Left hindlimb (tissue), 1 donor: ENCODE measurements around the gene NPY4R.
A peak's percentile ranks its signal among the peaks of the same experiment; 100 is the strongest.
"Not testable (repeated sequence)": the region's sequence is repeated elsewhere in the genome, so short reads cannot be mapped to it uniquely, and the experiment has no call there.

Source experiments
- DNase-seq: peaks from one replicate; pipeline ENCODE4 v3.0.0-alpha.2; 2018

Gene NPY4R

GRCh38 chr10:46465765-46466164 is at the start of gene NPY4R:
Gene NPY4R (minus strand): TSS chr10:46465958. CDS start chr10:46462635, 3,323 bp downstream.
- not testable (repeated sequence) for DNase-seq

DNA sequence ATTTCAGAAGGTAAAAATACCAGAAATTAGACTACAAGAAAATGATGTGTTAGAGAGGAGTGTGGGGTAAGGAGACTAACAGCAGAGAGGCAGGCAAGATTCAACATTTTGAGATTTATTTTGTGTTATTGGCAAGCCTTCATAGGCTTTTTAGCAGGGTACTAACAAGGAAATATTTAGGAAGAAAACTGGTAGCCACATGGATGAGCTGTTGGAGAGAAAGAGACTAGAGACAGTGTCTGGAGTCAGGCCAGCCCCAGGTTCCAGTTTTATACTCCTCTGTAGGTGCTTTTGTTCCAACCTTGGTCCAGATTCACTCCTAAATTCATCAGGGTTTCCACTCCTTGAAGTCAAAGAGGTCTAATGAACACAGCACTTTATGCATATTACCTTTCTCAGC is 49.6 kb upstream of the NPY4R start:
- DNase-seq: no peak

DNA sequence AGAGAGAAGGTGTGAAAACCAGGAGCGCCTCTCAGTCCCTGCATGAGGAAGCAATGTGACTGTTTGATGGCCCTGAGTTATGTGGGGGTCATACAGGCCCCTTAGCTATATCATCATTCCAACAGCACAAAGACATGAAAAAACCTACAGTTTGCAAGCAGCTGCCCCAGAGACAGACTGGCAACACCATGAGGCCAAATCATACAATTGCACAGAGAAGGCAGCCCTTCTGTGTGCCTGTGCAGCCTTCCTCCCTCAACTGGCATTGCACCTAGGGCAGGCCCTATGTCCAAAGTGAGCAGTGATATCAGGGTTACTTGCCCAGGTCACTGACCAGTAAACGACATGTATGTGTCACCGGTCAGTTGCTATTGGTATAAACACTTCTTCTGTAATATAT is 49.1 kb upstream of the NPY4R start:
- peak; percentile 21 for DNase-seq

GRCh38 chr10:46514431-46514861 is 48.7 kb upstream of the NPY4R start:
- DNase-seq: no peak

GRCh38 chr10:46513333-46513732 is 47.6 kb upstream of the NPY4R start:
- DNase-seq: not testable (repeated sequence)

- not testable (repeated sequence) for DNase-seq
These were observed 47.0 kb upstream of the NPY4R start for GRCh38 chr10:46512725-46513124.

DNA sequence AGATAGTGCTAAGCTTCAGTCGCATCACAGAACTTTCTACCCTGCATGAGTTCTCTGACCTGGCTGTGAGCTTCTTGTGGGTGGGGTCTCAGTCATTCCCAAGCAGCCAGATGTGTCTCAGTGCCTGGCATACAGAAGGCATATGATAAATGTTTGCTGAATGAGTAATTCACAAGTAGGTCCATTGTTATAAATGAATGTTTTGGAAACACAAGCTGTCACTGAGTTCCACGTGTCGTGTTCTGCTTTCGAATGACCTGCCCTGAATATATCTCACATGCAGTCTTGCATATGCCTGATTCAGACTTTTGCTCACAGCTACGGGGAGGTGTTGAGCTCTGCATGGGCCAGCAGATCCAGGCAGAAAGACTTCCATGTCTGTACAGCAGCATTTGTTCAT is 46.2 kb upstream of the NPY4R start:
- DNase-seq: not testable (repeated sequence)

- DNase-seq: not testable (repeated sequence)
These were observed 34.2 kb upstream of the NPY4R start for GRCh38 chr10:46499990-46500389.

GRCh38 chr10:46498985-46499703 is 33.4 kb upstream of the NPY4R start:
- DNase-seq: not testable (repeated sequence)

DNA sequence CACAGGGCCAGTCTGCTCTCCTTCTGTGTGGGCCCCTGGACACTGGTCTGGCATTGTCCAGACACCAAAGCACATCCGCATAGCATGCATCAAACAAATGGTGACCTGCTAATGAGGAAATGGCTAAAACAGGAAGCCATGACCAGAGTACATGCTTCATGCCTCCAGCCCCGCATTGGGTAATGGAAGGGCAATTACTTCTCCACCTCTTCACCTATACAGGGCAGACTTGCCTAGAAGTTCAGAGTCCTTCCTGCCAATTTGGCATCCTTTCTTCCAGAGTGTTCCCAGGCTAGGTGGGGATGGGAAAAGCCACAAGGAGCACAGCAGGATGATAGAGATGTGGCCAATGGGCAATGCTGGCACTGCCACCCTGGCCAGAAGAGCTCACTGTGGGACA is 32.1 kb upstream of the NPY4R start:
- DNase-seq: not testable (repeated sequence)

GRCh38 chr10:46497401-46497800 is 31.6 kb upstream of the NPY4R start:
- DNase-seq: not testable (repeated sequence)

DNA sequence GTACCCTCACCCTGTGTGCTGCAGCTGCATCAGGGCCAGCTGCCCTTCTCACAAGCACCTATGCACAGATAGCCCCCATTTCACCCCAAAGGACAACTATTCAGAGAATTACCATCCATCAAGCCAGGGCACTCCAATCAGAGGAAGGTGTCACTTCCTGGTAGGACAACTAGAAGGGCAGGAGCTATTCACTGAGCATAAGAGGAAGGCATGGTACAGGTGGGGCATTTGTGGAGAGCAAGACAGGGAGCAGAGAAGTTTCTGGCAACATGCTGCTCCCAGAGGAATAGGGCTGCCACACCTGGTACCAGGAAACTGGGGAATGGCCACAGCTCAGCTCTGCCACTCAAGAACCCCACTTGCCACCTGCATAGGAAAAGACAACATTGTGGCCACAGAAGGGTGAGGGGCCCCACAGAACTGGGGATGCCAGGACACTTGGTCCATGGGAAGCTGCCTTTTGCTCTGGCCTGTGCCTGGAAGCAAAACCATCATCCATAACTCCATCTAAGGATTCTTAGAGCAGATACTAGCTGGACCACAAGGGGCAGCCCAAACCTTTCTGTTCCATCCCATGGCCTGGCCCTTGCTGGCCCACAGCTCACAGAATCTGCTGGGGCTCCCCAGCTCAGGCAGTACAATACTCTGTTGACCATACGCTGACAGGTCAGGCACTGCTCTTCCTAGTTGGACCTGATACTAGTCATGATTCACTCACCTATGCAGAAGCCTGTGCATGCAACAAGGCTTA is 25.8 kb upstream of the NPY4R start:
- not testable (repeated sequence) for DNase-seq

DNA sequence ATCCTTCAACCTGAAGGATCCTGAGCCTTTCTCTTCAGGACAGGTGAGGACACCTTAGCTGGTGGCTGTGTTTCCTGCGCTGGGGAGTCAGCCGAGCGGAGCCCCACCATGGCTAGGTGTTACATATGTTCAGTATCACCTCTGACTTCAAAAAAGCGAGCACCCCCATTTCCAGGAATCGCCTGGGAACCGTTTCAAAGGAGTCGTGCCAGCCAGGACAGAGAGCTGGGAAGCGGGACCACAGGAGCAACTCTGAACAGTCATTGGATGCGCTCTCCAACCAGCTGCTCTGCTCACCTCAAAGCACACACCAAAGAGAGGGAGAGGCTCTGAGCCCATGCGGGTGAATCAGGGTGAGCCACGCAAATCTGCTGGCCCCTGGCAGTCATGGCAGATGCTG is 24.5 kb upstream of the NPY4R start:
- DNase-seq: not testable (repeated sequence)

GRCh38 chr10:46486459-46486858 is 20.7 kb upstream of the NPY4R start:
- not testable (repeated sequence) for DNase-seq

DNA sequence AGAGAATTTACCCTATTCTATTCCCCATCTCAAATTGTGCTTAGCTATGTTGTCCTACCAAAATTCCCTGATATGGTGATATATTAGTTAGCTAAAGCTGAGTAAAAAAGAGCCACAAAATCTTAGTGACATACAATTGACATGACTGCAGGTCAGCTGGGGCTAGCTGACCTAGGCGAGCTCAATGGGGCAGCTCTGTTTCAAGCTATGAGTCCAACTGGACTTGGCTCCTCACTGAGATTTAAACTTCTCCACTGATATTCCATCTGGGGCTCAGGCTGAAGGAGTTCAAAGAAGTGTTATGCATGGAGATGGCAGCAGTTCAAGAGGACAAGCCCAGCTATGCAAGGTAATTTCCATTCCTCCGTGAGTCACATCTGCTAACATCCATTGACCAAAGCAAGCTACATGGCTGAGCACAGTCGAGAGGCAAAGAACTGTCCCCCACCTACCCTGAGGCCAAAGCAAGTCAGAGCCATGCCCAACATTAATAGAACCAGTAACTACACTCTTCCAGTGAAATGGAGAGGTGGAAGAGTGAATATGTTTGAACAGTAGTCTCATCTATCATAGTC is 9.1 kb upstream of the NPY4R start:
- not testable (repeated sequence) for DNase-seq

- not testable (repeated sequence) for DNase-seq
These were observed 8.0 kb upstream of the NPY4R start for GRCh38 chr10:46473758-46474157.

DNA sequence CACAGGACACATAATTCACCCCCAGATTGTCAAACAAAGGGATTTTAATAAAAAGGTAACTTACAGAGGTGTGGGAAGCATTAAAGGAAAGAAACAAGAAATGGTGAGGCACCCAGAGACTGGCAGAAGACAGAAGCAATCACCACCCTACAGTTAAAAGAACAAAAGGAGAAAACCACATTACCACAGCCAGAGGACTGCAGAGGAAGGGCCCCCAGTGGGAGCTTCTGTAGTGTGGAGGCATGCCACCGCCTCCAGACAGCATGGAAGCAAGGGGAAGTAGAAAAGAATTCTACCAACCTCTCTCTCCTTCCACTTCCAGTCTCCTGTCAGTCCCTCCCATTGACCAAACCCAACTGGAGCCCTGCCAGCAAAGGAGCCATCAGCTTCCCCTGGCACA is 4.4 kb upstream of the NPY4R start:
- not testable (repeated sequence) for DNase-seq

- DNase-seq: not testable (repeated sequence)
These were observed 2.5 kb upstream of the NPY4R start for GRCh38 chr10:46468119-46468809.

DNA sequence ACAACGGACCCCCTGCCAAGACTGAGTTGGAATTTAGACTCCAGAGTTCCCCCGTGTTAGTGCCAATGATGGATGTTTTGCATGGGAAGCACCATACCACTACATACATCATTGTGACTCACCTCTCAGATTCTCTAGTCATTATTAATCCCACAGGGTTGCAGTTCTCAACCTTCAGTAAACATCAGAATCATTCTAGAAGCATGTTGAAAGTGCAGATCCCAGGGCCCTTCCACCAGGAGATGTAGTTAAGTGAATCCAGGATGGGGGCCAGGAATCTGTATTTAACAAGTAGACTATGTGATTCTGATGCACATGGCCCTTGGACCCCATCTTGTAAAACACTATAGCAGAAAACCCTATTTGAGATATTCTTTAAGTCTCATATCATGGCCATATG is 2.1 kb downstream of the NPY4R start:
- not testable (repeated sequence) for DNase-seq

DNA sequence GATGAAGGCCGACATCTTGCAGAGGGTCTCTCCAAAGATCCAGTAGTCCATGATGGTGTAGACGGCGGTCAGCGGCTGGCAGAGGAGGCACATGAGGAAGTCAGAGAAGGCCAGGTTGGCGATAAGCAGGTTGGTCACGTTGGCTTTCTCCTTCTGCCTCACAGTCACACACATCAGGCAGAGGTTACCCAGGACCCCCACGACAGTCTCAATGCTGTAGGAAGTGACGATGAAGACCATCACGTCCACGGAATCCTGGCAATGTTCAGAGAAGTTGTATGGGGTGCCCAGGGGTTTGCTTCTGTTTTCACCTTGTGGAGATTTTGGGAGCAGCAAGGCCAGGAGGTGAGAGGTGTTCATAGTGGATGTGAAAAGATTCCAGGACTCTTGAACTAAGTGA is 3.5 kb downstream of the NPY4R start:
- DNase-seq: not testable (repeated sequence)

- DNase-seq: not testable (repeated sequence)
These were observed 6.2 kb downstream of the NPY4R start for GRCh38 chr10:46459579-46459978.

DNA sequence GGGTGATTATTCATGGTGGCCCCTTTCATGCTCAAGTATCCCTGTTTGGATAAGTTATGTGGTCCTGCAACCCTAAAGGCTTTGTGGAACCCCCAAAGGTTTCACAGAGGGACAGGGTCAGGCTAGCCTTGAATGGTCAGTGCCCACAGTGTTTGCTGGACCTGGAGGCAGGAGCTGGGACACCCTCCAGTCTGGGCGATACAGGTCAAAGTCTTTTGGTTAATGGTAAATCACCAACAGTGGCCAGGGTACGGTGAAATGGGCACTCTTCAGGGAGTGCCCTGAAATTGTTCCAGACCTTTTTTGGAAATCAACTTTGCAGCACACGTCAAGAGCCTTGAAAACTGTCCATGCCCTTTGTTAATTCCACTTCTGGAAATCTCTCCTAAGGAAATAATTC is 8.7 kb downstream of the NPY4R start:
- not testable (repeated sequence) for DNase-seq

DNA sequence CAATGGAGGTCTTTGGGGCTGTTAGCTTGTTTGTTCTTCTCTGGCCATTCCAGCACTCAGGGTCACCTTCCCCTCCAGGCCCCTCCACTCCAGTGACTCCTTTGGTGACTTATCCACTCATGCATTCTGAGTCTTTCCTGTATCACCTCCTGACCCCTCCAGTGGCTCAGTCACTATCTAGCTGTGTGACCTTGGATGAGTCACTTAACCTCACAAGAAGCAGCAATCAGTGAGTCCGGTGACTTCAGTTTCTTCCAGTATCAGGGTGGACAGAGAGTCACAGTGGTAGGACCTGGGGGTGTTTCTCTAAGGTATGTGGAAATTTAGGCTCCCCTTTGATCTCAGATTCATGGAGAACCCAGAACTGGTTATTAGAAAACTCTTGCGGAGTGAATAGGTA is 9.8 kb downstream of the NPY4R start:
- DNase-seq: not testable (repeated sequence)
